ENCODE results near the gene FCER1A. TPM values are rescaled to one million over a fixed set of nuclear protein-coding genes. Genes with fewer than 3 reads are reported as not detected.
"Not testable (repeated sequence)": the region's sequence is repeated elsewhere in the genome, so short reads cannot be mapped to it uniquely, and the experiment has no call there.

The FCER1A gene
- 3.4 TPM for total RNA-seq

DNA sequence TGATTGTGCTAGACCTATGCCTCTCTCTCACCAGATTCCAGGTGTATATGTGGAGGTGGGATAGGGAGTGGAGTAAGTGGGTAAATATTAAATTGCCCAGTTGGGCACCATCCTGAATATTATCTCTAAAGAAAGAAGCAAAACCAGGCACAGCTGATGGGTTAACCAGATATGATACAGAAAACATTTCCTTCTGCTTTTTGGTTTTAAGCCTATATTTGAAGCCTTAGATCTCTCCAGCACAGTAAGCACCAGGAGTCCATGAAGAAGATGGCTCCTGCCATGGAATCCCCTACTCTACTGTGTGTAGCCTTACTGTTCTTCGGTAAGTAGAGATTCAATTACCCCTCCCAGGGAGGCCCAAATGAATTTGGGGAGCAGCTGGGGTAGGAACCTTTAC, at the start of gene FCER1A:
Gene FCER1A, plus strand, starts transcription at position 242 of the 400 bp plus-strand sequence. Its CDS starts 29 bp downstream, at position 271.
- DNase-seq = no peak

DNA sequence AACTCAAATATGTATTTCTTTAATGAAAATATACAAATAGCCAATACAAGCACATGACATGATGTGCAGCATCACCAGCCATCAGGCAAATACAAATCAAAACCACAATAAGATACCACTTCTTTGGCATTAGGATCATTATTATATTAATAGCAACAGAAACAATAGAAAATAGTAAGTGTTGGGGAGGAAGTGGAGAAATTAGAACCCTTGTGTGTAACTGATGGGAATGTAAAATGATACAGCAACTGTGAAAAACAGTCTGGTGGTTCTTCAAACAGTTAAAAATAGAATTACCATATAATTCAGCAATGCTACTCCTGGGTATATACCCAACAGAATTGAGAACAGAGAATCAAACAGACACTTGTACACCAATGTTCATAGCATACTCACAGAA, 40.8 kb upstream of the FCER1A start:
- DNase-seq = no peak

DNA sequence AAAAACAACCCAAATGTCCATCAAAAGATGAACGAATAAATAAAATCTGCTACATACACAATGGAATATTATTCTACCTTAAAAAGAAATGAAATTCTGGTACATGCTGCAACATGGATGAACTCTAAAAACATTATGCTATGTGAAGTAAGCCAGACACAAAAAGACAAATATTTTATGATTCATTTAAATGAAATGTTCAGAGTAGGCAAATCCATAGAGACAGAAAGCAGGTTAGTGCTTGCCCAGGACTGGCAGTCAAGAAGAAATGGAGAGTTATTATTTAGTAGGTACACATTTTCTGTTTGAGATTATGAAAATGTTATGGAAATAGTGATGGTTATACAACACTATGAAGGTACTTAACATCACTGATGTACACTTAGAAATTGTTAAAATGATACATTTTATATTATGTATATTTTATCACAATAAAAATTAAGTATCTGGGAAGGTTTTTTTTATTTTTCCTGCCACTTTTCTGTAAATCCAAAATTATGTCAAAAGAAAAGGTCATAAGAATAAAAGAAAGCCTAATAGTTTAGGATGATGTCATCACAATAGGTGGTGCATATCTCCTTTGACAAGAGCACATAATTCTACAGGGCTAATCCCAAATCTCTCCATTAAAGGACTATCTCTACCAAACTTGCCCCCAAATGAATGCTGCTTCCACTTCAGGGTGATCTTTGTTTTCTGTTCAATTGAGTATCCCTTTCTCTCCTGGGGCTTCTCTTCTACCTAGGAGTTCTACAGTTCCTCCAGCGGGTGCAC, 40.2 kb upstream of the FCER1A start:
- DNase-seq = peak; percentile 11

DNA sequence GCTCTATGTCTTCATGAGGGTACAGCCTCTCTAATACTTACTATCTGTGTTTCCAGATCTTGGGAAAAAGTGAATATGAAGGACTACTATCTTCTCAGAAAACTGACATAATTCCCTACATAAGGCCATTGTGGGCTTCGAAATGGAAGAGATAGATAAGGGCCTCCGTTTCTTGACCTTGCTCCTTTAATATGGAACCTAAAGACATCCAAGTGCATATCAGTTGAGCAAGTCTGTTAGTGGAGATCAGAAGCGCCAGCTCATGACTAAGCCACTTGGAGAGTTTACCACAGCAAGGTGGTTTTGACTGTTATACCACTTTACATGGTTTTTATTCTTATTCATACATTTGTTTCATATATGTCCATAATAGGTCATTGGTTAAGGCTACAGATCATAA, 35.3 kb upstream of the FCER1A start:
- DNase-seq = no peak

DNA sequence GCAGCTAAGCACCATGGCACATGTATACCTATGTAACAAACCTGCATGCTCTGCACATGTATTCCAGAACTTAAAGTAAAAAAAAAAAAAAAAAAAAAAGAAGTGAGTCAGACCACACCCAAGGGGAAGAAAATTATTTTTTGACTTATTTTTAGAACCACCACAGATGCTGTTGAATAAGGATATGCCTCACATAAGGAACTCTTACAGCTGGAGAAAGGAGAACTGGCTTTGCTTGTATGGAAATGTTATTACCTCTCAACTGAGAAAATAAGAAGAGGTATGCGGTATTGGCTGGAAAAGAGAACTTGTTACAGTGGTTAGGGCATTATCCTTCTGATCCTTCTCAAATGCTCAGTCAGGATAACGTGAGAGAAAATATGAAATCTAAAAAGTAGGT, 27.5 kb upstream of the FCER1A start:
- no peak for DNase-seq

DNA sequence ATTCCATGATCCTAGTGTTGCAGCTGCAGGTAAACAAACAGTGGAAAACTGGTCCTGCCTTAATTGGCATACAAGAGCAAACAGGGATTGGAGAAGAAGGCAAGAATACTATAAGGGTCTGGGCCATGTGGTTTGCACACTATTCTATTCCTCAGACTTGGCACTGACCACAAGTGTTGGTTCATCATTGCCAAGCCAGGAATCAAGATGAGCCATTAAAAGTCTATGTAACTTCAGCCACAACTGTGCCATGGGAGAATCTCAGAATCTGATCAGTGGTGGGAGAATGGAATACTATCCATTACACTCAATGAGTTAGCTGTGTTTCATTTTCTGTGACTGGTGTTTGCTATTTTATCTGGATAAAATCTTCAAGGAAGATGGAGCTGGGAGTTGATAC, 26.2 kb upstream of the FCER1A start:
- no peak for DNase-seq

DNA sequence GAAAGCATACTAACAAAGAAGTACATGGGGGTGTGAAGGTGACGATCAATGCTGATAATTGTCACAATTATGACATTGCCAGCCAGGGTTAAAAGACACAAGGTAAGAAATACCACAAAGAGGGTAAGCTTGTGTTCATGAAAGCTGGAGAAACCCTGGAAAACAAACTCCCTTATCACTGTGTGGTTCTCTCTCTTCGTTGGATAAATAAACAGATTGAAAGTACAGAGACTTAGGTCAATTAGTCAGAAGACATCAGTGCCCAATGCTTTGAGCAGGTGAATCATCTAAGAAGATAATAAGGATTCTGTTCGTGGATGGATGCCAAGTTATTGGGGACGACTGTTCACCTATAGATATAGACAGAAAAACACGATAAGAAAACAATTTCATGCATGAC, 22.4 kb upstream of the FCER1A start:
- no peak for DNase-seq

DNA sequence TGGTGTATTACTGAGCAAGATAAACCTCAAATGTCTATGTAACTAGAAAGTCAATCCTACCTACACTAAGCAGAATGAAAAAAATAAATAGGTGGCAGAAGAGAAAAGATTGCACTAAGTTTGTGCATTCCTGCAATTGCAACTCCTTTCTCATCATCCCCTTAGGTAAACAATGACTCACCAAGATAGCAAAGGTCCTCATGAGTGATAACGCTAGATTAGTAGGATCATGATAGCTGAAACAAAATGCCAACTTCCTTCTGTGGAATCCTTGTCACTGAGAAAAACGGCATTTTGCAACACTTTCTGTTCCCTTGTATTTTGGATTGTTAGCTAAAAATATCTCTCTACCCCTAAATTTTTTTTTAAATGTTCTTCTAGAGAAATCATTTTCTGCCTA, 20.0 kb upstream of the FCER1A start:
- no peak for DNase-seq

DNA sequence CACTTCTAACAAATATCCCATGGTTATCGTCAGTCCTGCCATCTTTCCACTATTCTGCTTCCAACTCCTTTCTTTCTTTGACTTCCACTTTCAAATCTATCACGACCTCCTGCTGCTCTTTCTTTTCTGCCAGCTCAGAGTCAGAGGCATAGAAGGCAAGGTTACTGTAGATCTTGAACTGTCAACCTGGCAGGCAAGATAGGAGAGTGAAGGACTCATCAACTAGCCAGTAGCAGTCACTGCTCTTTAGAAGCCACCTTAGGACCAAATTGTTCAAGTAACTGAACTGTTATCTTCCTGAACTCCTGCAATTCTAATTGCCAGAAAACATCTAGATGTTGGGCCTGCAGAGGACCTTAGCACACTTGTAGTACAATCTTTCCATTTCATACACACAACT, 13.1 kb upstream of the FCER1A start:
- no peak for DNase-seq

DNA sequence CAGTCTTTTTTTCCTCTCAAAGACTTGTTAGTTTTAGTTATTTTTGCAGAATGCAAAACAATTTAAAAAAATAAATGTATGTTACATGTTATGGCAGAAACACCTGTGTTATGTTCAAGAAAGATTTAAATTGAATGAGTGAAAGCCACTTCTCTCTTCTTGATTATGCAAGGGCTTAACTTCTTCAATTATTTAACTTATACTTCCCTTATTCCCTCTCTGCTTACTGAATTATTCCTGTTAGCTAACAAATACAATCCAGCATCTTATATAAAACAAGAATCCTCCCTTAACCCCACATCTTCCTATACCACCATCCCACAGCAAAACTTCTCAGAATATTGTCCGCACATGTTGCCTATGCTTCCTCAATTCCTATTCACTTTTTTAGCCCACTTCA, 10.7 kb upstream of the FCER1A start:
- DNase-seq = no peak

DNA sequence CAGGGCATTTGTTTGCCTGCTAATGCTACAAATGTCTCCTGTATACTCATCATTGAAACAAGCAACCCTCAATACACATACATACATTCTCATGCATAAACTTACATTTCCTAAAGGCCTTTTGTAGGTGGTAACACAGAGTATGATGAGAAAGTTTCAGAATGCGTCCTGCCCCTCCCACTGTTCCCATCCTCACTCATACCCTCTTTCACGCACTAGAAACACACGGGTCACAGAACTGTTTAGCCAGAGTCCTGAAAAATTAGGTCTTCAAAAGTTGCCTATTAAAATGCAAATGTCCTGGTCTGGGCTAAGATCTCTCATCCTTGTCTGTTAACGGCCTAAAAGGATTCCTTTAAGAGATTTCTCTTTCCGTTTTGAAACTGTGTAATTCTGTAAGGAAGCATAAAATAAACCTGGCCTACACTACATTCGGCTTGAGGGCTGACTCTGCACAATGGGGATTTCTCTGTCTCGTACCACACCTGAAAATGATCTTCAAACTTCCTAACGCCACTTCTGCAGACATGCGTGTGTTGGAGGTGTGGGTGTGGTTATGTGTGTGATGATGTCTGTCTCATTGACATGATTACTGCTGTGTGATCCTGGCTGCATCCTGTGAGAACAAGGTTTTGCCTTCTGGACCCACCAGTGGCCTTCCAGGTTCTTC, 5.3 kb upstream of the FCER1A start:
- DNase-seq = no peak

DNA sequence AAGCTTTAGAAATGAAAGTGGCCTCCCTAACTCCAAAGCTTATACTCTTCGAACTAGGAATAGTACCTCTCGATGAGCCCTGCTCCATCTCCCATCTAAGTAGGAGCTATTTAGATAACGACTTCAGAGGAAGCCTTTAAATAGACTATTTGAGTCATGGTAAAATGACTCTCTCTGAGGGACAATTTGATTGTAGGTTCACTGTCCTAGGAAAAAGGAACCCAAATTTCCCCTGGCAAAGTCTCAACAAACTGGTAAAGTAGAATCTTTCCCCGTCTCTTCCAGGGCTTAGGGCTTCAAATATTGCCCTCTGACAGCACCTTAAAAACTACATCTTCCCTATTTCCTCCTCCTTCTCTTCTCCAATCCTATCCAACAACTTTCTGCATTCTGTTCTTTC, 2.0 kb upstream of the FCER1A start:
- no peak for DNase-seq

DNA sequence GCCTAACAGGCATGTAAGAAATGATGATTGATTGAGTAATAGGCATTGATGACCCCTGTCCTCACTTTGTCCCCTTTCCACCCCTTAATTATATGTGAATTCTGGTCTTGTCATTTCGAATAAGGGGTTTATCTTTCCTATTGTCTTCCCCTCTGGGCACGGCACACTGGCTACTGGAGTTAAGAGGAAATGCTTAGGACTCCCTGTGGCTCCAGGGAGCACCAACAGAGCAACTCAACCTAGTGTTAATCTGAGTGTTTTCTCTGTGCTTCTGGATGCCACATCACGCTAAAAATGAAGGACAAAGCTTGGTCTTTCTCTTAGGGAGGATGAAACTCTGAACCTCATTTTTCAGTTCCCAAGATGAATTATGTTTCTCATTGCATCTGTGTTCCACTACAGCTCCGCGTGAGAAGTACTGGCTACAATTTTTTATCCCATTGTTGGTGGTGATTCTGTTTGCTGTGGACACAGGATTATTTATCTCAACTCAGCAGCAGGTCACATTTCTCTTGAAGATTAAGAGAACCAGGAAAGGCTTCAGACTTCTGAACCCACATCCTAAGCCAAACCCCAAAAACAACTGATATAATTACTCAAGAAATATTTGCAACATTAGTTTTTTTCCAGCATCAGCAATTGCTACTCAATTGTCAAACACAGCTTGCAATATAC, 5.3 kb downstream of the FCER1A start:
- no peak for DNase-seq

DNA sequence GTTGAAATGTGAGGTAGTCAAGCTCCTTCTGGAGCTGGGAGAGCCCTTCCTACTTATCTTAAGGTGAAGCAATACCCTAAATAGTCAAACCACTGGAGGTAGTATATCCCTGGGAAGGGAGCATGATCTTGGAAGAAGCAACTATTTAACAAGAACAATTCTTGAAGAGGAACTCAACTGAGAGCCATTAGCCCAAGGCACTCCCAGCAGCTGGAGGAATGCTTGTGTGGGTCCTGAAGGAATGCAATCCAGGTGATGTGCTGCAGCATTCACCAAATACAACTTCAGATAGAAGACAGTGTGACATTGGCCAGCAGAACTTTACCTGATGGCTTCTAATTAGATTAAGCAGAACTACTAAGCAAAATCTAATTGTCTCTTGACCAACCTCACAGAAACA, 9.5 kb downstream of the FCER1A start:
- no peak for DNase-seq

DNA sequence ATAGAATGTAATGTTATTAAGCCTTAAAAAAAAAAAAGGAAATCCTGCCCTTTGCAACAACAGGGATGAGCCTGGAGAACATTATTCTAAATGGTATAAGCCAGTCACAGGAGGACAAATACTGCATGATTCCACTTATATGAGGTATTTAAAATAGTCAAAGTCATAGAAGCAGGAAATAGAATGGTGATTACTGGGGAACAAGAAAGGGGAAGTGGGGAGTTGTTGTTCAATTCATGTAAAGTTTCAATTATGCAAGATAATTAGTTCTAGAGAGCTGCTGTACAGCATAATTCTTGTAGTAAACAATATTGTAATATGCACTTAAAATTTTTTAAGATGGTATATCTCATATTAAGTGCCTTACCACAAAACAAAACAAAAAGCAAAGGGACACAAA, 13.2 kb downstream of the FCER1A start:
- DNase-seq = no peak

DNA sequence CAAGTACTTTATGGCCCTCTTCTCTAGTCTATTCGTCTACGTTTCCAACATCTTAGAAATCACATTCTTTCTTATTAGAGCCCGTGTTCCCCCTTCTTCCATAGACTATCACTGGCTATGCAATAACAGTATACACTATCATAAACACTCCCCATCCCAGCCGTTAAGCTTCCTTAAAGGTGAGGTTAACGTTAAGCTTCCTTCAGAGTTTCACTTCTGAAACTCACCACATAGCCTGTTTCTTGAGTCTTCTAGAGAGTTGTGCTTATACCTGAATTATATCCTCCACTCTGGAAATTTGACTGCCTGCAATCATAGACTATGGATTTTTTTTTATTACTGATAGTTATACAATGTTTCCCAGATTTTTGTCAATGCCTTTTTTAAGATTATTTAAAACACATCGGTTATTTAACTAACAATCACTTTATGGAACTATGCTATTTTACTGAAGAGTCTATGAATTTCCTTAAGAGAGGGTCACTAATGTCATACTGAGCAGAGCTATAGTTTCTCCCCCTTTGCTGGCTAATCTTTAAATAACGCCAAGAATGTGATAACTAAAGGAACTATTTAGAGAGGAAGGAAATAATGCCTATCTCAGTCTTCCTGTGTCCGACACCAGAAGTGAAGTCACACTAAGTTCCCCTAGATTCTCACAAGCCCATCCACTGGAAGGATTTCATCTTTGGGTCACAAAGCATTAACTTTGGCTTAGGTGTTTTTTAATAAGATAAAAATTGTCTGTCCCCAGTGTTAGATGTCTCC, 16.8 kb downstream of the FCER1A start:
- DNase-seq = no peak

DNA sequence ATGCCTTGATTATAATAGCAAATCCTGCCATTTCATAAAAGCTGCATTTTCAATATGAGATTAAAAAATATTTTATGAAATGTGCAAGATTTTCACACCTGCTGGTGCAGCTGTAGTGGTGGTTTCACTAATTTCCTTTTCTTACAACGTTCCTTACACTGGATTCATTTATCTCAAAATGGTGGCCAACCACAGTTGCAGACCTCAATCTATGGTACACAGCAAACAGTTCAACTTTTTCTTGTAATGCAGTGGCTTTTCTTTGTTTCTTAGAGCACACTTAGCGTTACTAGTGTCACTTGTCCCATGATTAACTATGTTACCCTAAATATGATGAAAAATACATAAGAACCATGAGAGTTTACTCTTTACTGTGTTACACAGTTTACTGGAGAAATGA, 32.7 kb downstream of the FCER1A start:
- DNase-seq = no peak

DNA sequence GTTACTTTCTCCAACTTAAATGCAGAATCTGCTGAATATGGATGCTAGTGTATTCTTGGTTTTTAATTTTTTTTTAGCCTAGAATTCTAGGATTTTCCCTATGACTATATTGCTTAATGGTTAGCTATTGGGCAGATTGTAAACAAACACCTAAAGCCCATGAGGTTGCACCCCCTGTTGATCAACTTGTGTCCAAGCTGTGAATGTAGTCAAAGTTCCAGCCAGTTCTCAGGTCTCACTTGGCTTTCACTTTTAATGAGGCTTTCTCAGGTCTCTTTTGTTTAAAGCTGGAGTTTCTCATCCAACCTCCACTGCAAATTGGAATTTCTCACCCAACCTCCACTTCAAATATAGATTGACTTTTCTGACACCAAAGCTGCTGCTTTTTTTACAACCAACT, 35.9 kb downstream of the FCER1A start:
- DNase-seq = no peak

DNA sequence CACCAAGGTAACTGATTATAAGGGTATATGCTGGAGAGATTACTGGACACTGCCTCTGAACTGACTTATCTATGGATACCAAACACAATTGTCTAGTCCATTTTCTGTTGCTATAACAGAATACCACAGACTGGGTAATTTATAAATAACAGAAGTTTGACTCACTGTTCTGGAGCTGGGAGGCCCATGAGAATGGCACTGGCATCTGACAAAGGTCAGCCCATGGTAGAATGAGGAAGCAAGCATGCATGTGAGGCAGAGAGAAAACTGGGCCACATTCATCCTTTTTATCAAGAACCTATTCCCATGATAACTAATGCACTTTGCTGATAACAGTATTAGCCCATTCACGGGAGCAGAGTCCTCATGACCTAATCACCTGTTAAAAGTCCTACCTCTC, 37.4 kb downstream of the FCER1A start:
- no peak for DNase-seq

DNA sequence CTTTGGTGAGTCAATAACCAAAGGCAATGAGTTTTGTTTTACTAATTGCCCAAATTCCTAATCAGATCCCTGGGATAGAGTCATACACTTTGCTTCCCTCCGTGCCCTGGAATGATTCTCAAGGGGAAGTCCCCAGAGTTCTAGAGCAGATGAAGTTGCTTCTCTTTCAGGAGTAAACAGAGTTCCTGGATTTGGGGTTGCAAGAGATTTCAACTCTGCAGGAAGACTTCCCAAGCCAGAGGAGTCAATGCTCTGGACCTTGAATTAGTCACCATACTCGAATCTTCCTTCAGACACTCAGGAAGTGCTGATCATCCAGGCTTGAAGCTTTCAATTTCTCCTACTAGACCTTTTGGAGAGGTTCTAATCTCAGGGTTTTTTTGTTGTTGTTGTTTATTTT, 39.6 kb downstream of the FCER1A start:
- DNase-seq = no peak

DNA sequence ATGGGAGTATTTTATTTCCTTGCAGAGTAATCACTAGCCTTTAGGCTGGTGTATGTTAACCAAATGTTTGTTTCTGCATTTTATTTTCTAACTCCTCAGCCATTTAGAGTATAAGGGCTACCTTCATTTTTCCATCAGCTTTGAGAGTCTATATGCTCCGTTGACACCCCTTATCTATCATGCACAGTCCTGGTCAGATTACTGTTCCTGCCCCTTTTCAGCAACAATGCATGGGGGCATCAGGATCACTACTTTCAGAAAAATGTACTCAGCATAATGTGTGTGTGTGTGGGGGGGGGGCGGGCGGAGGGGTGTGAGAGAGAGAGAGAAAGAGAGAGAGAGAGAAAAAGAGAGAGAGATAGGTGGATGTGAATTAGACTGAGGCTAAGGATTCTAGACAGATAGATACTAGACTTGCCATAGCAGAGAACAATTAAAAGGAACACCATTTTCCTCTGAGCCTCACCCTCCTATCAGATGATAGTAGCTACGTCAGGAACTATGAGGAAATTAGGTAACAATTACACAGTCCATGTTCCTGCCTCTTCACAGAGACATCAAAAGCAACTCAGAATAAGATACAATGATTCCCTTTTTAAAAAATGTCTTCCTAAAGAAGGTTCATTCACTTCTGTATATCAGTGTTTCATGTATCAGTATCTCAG, 40.8 kb downstream of the FCER1A start:
- no peak for DNase-seq

DNA sequence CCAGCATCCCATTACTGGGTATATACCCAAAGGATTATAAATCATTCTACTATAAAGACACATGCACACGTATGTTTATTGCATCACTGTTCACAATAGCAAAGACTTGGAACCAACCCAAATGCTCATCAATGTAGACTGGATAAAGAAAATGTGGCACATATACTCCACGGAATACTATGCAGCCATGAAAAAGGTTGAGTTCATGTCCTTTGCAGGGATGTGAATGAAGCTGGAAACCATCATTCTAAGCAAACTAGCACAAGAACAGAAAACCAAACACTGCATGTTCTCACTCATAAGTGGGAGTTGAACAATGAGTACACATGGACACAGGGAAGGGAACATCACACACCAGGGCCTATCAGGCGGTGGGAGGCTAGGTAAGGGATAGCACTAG, 47.2 kb downstream of the FCER1A start:
- DNase-seq = not testable (repeated sequence)
